Keratinocyte (primary cell): ENCODE data around the gene SLC35F2.

Experiments
- EZH2 ChIP-seq: IDR thresholded peaks from one replicate; pipeline ENCODE4 v1.6.1; 2012; ENCODE audit warnings: inconsistent platforms, mild to moderate bottlenecking, low read length, moderate library complexity
- TF ChIP-seq, protein P1 (sequence below), 3 experiments: IDR thresholded peaks in 1 of 3; conservative IDR thresholded peaks in 1 of 3; optimal IDR thresholded peaks in 1 of 3; 2 replicates in 2 of 3; 3 replicates in 1 of 3; pipeline versions ENCODE3 to v1.5.1; 2011; ENCODE audit warnings: low read length in 3 of 3, mild to moderate bottlenecking in 3 of 3, moderate library complexity in 2 of 3, control low read depth in 1 of 3, inconsistent platforms in 1 of 3; ENCODE audit not compliant: insufficient read depth in 2 of 3; ENCODE audit errors: extremely low read depth in 1 of 3

DNA sequence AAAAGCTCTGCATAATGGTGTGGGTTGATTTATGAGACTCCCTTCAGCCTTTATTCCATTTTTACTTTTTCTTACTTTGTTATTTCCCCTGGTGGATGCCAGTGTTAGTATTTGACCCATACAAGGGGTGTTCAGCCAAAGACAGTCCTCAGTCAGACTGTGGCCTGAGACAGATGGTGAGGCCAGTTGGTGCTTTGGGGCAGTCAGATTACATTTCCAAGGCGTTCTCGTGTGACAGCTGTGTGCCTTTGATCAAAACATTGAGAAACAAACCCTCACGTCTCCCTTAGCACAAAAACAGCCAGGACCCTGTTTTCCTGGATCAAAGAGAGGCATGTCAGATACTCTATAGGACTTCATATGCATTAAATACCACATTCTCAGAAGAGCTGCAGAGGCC lies 115.4 kb downstream of the SLC35F2 start:
- no peak for TF ChIP-seq EZH2
- TF ChIP-seq, protein P1, sequence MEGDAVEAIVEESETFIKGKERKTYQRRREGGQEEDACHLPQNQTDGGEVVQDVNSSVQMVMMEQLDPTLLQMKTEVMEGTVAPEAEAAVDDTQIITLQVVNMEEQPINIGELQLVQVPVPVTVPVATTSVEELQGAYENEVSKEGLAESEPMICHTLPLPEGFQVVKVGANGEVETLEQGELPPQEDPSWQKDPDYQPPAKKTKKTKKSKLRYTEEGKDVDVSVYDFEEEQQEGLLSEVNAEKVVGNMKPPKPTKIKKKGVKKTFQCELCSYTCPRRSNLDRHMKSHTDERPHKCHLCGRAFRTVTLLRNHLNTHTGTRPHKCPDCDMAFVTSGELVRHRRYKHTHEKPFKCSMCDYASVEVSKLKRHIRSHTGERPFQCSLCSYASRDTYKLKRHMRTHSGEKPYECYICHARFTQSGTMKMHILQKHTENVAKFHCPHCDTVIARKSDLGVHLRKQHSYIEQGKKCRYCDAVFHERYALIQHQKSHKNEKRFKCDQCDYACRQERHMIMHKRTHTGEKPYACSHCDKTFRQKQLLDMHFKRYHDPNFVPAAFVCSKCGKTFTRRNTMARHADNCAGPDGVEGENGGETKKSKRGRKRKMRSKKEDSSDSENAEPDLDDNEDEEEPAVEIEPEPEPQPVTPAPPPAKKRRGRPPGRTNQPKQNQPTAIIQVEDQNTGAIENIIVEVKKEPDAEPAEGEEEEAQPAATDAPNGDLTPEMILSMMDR (optimal IDR thresholded peaks at IDR 0.05 in 1 of 3, IDR thresholded peaks at IDR 0.05 in 1 of 3, conservative IDR thresholded peaks at IDR 0.05 in 1 of 3; ENCODE audit: extremely low read depth in 1 of 3, insufficient read depth in 2 of 3, low read length in 3 of 3) = no peak
